Stimulated activated CD4-positive, alpha-beta T cell treated with anti-CD3 and anti-CD28 coated beads, Interleukin-4, amount 100 ng/mL, for 48 hours (primary cell): ENCODE measurements around the gene NHLH1.
A peak's percentile ranks its signal among the peaks of the same experiment; 100 is the strongest.

Source experiments
- DNase-seq, 2 donors: peaks; one replicate each; pipeline ENCODE4 v3.0.0-alpha.2; 2020; ENCODE audit warnings: low read depth in 2 of 2

NHLH1 gene

DNA sequence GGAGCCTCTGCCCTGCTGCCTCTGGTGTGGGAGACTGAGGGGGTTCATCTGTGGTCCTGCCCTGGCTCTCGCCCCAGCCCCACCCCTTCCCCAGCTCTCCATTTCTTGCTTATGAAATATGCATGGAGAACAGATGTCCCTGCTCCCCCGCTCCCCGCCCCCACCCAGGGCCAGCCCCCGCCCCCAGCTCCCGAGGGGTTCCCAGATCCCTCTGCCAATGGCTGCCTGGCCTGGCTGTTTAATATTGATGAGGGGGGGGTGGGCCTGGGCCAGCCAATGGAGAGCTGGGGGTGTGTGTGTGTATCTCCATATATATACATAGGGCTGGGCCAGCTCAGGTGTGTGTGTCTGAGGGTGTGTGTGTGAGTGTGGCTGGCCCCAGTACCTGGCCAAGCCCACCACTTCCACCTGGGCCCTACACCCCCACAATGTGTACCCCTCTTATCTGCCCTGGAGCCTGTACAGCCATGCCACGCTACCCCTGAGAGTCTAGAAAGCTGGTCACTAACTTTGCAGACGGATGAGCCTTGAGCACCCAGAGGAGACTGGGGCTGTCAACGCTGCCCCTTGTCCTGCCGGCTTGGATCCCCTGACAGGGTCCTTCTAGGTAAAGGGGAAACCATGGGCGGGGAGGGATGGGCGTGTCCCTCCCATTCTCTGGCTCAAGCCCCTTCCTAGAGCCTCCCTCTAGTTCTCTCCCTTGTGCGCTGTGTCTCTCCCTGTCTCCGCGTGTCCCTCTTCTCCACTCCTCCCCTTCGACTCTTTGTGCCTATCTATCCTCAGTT lies at the start of gene NHLH1:
Gene NHLH1 (plus strand): TSS at position 341 of the 785 bp plus-strand sequence. CDS start 3,661 bp downstream, outside the sequence.
- no peak for DNase-seq

DNA sequence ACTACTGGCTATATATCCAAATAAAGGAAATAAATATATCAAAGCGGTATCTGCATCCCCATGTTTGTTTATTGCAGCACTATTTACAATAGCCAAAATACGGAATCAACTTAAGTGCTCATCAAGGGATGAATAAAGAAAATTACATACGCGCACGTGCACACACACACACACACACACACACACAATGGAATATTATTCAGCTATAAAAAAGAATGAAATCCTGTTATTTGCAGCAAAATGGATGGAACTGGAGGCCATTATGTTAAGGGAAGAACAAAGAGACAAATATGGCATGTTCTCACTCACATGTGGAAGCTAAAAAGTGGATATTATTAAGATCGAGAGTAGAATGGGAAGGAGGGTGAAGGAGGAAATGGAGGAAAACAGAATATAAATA lies 44.0 kb upstream of the NHLH1 start:
- DNase-seq, result no peak

DNA sequence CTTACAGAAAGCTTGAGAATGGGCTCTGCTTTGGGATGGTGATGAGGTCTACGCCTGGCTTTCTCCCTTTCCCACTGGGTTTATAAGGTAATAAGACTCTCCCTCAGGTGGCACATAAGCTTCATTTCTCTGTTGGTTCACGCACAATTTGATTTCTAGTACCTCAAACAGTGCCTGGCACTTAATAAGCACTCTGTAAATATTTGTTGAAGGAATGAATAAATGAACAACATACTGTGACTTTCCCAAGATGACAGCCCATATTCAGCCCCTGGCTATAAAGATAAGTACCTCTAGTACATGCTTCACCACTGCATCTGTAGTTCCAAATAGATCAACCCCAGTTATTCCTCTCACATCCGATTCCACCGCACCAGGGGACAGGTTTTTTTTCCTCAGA lies 41.6 kb upstream of the NHLH1 start:
- DNase-seq, result no peak

DNA sequence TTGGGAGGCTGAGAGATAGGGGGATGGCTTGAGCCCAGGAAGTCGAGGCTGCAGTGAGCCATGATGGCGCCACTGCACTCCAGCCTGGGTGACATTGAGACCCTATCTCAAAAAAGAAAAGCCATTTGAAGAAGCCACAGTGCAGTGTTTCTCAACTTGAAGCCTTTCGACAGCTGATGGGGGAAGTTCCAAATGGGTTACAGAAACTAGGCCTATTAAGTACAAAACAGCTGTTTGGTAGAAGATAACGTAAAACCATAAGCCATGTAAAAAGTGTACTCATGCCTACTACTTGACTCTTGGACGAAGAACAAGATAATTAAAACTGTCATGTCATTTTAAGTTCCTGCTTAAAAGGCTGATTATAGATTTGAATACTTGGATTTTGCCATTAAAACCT lies 40.5 kb upstream of the NHLH1 start:
- DNase-seq, result no peak

DNA sequence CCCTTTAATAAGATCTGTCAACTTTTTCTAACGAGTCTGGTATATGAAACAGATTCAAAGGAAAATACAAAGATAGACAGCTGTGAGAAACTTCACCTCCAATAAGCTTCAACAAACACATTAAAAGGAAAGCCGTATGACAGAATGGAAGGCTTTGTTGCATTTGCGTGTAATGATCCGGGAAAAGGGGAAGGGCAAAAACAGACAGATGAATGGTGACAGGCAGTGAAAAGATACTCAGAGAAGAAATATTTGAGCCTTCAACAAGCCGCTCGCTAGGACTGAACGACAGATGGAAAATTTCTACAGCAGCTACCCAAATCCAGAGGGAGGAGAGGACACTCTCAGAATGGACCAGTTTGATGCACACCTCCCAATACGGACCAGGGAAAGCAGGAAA lies 38.7 kb upstream of the NHLH1 start:
- no peak for DNase-seq

DNA sequence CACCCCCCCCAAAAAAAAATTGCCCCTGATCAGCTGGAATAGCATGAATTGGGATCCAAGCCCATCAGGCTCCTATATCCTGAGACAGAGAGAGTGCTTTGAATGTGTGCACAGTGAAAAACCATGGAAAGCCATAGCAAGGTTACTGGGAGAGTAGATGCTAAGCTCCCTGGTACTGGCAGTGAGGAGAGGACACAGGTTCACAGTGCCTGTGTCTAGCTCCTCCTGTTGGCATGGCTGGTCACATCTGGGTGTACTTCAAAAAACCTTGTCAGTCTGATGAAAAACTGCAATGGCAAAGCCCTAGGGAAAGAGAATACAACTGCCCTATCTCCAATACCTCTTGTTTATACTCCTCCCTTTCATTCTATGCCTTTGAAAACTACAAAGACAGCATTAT lies 36.8 kb upstream of the NHLH1 start:
- no peak for DNase-seq

DNA sequence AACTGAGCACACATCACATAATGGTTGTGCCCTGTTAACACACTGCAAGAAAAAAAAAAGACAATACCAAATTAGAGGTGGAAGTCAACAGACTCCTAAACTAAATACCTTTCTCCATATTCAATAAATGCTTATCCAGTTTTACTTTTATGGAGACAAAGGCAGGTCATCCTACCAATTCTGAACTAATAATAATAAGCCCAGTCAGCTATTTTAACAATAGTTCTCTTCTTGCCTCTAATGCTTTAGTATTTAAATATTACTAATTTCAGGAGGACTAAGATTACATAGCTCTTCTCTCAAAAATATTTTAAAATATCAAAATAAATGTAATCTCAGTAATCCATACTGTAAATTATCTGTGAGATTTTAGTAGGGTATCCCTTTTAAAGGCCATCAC lies 34.4 kb upstream of the NHLH1 start:
- no peak for DNase-seq

DNA sequence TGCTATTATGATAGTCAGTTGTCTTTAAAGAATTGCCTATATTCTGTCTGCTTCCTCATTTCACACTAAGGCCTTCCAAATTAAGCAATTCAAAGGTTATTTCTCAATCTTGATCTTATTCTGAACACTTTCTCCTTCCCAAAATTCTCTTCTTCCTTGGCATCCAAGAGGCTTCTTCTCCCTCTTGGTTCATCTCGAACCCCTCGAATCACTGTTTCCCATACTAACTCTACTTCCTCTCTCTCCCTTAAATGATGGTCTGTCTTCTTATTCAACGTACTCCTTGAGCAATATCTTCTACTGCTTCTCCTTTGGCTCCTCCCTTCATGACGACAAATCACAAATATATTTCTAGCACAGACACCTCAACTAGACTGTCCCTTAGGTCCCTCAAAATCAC lies 28.3 kb upstream of the NHLH1 start:
- no peak for DNase-seq

DNA sequence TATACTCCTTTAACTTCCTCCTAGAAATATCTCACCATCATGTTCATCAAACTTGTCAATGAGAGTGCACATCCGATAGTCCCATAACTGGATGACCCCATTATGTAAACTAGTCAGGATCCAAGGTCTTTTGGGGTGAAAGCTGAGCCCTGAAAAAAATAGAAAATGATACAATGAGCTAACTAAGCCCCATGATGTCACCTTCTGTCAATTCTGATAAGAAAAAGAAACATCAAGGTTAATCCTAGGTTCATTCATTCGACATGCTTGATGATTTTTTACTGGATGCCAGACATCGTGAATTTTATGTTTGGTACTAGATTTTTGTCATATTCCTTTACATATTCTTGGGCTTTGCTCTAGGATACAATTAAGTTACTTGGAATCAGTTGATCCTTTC lies 26.7 kb upstream of the NHLH1 start:
- no peak for DNase-seq

DNA sequence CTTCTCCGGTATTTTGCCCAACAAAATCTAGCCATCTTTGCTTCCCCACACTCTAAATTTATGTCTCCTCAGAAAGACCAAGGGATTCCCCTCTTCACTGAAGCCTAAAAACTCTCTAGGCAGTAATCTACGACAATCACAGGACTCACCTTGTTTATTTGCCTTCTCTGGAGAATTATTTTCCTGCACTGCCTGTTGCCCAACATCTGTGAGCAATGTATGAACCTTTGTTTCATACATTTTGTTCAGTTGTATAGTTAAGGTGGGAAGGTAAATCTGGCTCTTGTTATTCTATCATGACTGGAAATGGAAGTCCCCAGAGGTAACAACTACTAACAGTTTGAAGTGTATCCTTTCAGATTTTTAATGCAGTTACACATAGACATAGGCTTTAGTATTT lies 26.0 kb upstream of the NHLH1 start:
- no peak for DNase-seq

DNA sequence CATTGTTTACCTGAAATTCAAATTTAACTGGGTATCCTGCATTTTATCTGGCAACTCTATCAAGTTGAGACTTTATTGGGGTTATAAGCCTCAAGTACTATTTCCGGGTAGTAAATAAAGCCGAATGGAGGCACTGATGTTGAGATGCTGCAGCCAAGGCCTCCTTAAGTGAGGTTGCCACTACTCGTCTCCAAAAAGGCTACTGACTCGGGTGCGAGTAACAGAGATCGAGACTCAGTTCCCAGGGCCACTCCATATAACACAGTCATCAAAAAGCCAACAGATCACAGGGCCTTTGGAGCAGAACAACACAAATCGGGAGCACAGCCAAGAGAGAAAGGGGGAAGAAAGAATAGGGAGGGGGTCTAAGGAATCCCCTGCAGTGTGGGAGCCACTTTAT lies 24.3 kb upstream of the NHLH1 start:
- DNase-seq, result no peak

DNA sequence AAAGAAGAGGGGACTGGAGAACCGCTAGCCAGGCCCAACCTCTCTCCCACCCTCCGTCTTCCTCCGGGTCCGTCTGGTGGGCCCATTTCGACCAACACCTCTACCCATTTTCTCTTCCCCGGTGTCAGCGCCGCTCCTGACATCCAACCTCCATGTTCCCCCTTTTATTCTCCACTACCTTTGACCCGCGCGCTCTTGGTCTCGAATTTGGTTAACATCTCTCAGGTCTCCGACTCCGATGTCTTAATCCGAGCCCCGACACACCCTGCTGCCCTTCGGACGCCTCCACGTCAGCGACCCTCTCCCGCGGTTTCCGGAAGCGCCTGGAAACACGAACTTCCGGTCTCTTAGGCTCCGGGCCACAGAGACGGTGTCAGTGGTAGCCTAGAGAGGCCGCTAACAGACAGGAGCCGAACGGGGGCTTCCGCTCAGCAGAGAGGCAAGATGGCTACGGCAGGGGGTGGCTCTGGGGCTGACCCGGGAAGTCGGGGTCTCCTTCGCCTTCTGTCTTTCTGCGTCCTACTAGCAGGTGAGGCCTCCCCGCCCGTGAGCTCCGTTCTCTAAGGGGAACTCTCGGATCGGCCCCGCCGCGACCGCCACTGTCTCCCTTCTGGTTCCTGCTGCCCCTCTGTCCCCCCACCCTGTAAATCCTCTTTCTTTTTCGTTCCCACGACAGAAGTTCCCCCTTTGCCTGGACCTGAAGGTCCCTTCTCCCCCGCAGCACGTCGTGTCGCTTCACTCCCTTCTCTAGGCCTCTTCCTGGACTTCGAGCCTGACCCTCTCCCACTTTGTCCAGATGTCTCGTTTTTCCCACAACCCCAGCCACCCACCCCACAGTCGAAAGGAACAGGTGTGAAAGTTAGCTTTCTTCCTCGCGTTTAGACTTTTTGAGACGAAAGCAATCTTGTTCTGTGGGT lies 23.7 kb upstream of the NHLH1 start, which contains the start of the genes COPA and NCSTN:
Gene COPA (minus strand): TSS at position 298 of the 917 bp plus-strand sequence. CDS start 80 bp downstream, at position 218.
Gene NCSTN (plus strand): TSS at position 431 of the 917 bp plus-strand sequence. CDS start 14 bp downstream, at position 445.
- DNase-seq, result peak; percentile 80 to 87

DNA sequence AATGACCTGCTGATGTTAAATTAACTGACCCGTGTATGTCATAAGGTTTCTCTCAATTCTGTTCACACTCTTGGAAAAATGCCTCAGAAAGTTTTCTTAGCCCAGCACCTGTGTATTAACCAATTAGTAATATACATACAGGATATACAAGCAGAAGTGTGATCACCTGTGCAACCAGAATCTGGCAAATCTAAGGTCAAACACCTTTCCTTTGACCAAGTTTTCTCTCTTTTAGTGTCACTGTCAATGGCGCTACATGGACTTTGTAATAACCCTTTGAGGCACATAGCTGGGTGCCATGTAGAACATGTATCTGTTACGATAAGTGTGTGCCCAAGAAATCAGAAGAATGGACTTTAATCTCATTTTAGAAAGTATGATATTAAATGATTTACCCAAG lies 22.6 kb upstream of the NHLH1 start:
- DNase-seq, result no peak

DNA sequence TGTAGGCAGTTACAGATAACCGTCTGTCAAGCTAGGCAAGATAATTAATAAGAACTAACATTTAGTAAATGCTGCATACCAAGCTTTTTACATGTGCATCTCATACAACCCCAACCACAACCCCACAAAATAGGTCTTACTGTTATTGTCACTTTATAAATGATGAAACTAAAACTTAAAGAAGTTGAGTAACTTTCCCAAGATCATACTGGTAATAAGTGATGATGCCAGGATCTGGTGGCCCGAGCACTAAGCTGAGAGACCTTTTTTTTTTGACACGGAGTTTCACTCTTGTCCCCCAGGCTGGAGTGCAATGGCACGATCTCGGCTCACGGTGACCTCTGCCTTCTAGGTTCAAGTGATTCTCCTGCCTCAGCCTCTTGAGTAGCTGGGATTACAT lies 21.9 kb upstream of the NHLH1 start:
- no peak for DNase-seq

DNA sequence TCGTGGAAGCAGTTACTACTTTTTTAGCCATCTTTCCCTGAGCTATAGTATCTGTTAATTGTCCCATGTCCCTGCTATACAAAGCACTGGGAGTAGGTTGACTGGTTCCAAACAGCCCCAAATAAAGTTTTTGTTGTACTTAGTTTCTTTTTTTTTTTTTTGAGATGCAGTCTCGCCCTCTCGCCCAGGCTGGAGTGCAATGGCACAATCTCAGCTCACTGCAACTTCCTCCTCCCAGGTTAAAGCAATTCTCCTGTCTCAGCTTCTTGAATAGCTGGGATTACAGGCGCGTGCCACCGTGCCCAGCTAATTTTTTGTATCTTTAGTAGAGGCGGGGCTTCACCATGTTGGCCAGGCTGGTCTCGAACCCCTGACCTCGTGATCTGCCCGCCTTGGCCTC lies 20.4 kb upstream of the NHLH1 start:
- no peak for DNase-seq

DNA sequence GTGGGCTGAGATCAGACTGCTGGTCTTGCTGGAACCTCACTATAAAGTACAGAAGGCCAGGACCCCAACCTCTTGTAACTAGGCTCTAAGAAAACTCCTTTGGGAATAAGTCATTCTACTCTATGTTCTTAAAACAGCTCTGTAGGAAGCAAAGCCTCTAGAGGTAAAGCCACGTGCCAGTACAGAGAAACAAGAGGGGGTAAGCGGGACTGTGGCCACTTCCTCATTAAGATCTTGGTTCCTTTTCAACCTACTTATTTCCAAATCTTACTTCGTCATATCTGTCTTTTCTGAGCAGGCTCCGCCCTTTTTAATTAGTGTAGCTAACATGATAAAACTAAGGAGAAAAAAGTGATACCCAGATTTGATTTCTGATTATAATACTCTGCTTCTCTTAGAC lies 19.9 kb upstream of the NHLH1 start:
- DNase-seq, result no peak

DNA sequence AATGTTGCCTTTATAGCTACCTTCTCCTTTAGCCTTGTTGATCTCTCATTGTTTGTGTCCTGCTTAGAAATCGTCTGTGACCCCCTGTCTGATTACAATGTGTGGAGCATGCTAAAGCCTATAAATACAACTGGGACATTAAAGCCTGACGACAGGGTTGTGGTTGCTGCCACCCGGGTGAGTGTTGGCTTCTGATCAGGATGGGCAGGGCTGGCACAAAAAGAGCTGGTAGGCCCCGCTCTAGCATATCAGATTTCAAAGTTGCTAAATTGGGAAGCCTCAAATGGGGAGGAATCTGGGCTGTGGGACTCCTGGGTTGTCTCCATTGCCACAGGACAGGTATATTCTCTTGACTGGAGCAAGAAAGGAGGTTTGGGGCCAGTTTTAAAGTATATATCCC lies 15.2 kb upstream of the NHLH1 start:
- no peak for DNase-seq

DNA sequence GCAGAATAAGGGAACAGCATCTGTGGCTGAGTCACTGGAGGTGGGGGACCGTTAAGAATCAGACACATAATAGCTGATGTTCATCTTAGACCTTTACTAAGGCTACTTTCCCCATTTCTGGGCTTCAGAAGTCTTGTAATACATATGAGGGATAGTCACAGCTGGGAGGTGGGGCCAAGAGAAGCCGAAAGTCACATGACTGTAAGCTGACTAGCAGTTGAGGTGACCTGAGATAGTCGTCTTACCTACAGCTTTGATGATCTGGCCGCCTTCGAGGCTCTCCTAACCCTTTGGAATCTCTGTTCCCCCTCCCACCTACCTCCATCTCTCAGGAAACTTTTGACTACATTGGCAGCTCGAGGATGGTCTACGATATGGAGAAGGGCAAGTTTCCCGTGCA lies 14.3 kb upstream of the NHLH1 start:
- no peak for DNase-seq

DNA sequence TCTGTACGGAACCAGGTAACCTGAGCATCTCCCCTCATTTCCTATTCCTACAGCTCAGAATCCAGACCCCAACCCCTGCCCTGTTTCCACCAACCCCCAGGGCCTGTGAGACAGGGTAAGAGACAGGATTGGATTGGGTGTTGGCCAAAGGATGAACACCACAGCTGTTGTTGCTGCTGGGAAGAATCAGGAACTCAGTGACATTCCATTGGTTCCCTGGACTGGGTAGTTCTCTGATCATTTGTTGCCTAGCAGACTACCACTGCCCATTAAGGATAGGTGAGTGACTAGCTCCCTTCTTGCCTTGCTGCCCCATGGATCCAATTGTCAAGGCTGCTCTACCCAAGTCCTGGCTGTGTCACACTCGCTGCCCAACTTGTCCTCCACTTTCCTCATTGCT lies 13.6 kb upstream of the NHLH1 start:
- DNase-seq, result no peak

DNA sequence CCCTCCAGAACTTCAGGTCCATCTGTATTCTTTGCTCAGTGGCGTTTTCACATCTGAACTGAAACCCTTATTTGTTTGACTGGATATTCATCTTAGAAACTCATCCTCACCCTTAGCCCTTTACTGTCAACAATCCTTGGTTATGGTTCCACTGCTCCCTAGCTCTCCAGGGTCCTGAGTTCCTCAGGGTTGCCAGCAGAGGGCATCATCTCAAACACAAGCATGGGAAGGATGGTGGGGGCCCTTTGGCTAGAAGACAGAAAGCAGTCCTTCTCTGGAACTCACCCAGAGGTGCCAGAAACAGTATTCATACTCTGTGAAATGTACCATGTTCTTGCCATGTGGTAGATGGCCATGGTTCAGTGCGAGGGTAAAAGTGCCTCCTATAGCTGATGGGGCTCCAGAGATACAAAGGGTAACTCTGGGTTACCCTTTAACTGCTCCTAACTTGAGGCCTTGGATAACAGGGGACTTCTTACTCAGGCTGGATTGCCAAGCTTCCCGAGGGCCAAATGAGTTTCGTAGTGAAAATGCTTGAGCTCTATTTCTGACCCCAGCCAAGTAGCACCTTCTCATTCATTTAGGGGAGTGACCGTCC lies 12.4 kb upstream of the NHLH1 start:
- DNase-seq, result no peak

DNA sequence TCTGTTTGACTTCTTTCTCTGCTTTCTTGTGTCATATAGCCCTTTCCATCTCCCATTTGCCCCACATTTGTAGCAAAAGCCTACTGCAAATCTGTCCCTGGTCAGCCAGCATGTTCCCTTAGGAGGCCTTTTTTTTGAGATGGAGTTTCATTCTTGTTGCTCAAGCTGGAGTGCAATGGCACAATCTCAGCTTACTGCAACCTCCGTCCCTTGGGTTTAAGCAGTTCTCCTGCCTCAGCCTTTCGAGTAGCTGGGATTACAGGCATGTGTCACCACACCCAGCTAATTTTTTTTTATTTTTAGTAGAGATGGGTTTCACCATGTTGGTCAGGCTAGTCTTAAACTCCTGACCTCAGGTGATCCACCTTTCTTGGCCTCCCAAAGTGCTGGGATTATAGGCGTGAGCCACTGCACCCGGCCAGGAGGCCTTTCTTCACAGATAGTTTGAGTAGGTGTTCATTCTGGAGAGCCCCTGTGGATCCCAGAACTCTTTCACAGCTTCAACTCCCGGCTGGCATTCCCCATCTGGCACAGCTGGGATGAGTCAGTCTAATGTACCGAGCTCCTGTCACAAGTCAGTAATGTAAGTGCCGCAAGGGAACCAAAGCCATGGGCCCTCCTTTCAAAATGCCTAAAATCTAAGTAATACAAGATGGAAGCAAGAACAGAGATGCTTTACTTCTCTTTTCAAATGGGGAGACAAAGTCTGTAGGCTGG lies 9.4 kb upstream of the NHLH1 start:
- DNase-seq, result no peak

DNA sequence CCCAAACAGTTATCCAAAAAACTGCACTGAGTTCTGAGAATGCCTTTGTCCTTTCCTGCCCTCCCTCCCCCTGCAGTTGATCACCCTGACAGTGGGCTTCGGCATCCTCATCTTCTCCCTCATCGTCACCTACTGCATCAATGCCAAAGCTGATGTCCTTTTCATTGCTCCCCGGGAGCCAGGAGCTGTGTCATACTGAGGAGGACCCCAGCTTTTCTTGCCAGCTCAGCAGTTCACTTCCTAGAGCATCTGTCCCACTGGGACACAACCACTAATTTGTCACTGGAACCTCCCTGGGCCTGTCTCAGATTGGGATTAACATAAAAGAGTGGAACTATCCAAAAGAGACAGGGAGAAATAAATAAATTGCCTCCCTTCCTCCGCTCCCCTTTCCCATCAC lies 8.8 kb upstream of the NHLH1 start:
- no peak for DNase-seq
